Left lung (tissue), 10 donors: ENCODE data around the gene TSPAN7. TPM values are rescaled to one million over a fixed set of nuclear protein-coding genes. Genes with fewer than 3 reads are reported as not detected.

Experiments
- ATAC-seq: fragments of 200-7000 bp; cut with Tn5 transposase; one replicate; pipeline ENCODE4 v1.9.1; 2020; ENCODE audit warnings: moderate library complexity
- DNase-seq, 4 donors: peaks; one replicate each; pipeline ENCODE4 v3.0.0-alpha.2; 2013 to 2020
- H3K27ac ChIP-seq, 2 donors: fragments of 200-600 bp; sonication (generic) in 1 of 2; one replicate each; pipeline versions ENCODE4 v1.5.0 to v1.8.0; 2020 to 2021
- H3K27me3 ChIP-seq, 2 donors: fragments of 200-600 bp; sonication (generic) in 1 of 2; one replicate each; pipeline versions ENCODE4 v1.5.0 to v1.8.0; 2020 to 2021
- H3K36me3 ChIP-seq, 2 donors: fragments of 200-600 bp; sonication (generic) in 1 of 2; one replicate each; pipeline versions ENCODE4 v1.5.0 to v1.8.0; 2020 to 2021
- H3K4me1 ChIP-seq, 2 donors: fragments of 200-600 bp; one replicate each; pipeline ENCODE4 v1.8.0; 2021
- H3K4me3 ChIP-seq, 2 donors: fragments of 200-600 bp; sonication (generic) in 1 of 2; one replicate each; pipeline versions ENCODE4 v1.5.0 to v1.8.0; 2020 to 2021; ENCODE audit warnings: mild to moderate bottlenecking in 1 of 2
- H3K9me3 ChIP-seq, 2 donors: fragments of 200-600 bp; sonication (generic) in 1 of 2; one replicate each; pipeline versions ENCODE4 v1.5.0 to v1.8.0; 2020 to 2021
- intact Hi-C, 2 donors: fragments of 100-400 bp; cut with DNase I; formaldehyde crosslinking; loops; one replicate each; pipeline versions ENCODE4 v1.11.2 to v1.14.2; 2022
- polyA plus RNA-seq, 6 donors: library from polyadenylated mRNA; unstranded; fragments of 120-200 nt; gene quantifications; one replicate each; pipeline ENCODE4 v1.2.1, GENCODE V29; 2013; ENCODE audit not compliant: insufficient read length in 6 of 6
- total RNA-seq, 2 donors: library from RNA; stranded (reverse); fragmentation: NEBNext Ultra II Directional; extraction: Animal tissue kit (Norgen Biotek cat#: 25700); gene quantifications; one replicate each; pipeline ENCODE4 v1.2.1, GENCODE V29; 2021
- TF ChIP-seq, protein P1 (sequence below), 2 donors: fragments of 200-600 bp; sonication (generic) in 1 of 2; IDR thresholded peaks; one replicate each; pipeline versions ENCODE4 v1.5.0 to v1.8.0; 2021; ENCODE audit warnings: antibody characterized with exemption in 2 of 2
- donor health status: DM: no; HTN: yes; CAD: no.
- donor health status: DM: no; HTN: no; CAD: no.

The TSPAN7 gene
- total and polyA plus RNA-seq, 8 donors = 33.8 to 52.3 (median 45.9) TPM

DNA sequence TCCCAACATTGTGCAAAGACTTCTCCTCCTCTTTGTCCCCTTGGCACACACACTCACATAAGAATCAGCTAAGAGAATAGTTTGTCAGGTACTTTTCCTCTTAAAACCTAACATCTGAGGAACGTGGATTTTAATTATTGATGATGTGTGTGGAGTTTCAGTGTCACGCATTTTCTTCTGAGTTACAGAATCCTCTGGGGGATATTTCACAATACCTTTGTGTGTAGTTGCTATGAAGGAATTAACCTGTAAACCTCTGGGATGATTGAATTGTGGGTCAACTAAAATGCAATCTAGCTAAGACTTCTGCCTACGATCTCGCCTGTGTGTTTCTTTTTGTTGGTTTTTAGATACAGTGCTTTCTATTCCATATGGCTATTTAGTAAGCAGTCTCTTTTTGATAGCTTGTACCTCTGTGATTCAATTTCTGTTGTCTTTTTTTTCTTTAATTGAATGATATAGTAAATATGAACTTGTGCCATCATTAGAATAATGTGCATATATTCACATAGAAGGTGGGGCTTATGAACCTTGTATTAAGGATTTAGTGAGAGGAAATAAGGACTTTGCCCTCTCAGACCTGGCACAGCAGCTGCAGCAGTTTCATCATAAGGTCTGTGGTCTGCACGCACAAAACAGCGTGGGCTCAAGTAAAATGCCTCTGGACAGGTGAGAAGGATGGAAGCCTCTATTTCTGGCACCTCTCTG is 99.2 kb downstream of the TSPAN7 start:
- H3K36me3 ChIP-seq = no peaks in the 10 kb centered on the region
- TF ChIP-seq, protein P1, sequence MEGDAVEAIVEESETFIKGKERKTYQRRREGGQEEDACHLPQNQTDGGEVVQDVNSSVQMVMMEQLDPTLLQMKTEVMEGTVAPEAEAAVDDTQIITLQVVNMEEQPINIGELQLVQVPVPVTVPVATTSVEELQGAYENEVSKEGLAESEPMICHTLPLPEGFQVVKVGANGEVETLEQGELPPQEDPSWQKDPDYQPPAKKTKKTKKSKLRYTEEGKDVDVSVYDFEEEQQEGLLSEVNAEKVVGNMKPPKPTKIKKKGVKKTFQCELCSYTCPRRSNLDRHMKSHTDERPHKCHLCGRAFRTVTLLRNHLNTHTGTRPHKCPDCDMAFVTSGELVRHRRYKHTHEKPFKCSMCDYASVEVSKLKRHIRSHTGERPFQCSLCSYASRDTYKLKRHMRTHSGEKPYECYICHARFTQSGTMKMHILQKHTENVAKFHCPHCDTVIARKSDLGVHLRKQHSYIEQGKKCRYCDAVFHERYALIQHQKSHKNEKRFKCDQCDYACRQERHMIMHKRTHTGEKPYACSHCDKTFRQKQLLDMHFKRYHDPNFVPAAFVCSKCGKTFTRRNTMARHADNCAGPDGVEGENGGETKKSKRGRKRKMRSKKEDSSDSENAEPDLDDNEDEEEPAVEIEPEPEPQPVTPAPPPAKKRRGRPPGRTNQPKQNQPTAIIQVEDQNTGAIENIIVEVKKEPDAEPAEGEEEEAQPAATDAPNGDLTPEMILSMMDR (IDR thresholded peaks at IDR 0.05) = no peak
- no peaks in the 10 kb centered on the region for H3K4me1 ChIP-seq
- intact Hi-C loops = no loop called here
- H3K27ac ChIP-seq = no peak overlapping the region
- no peaks in the 10 kb centered on the region for H3K9me3 ChIP-seq
- H3K27me3 ChIP-seq = no peaks in the 10 kb centered on the region
- DNase-seq (no peak), ATAC-seq (no peak)
- no peak overlapping the region for H3K4me3 ChIP-seq

DNA sequence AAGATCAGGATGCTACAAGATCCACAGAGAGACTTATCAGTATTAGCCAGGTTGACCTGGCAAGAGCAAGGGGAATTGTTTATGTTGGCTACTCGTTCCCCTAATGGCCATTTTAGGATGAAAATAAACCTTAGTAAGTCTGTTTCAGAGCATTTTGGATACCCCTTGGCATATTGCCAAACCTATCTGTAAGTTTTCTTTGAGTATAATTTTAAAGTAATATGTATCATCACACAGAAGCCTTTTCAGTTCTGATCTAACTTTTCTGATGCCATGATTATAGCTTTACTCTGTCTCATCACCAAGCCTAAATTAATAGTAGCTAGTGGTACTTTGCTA is 99.7 kb downstream of the TSPAN7 start:
- Histone ChIP-seq H3K36me3 (no peaks in the 10 kb centered on the region), H3K9me3 (no peaks in the 10 kb centered on the region), H3K4me3 (no peak overlapping the region), H3K27ac (no peak overlapping the region), H3K27me3 (no peaks in the 10 kb centered on the region), H3K4me1 (no peaks in the 10 kb centered on the region)
- no peak for ATAC-seq
- TF ChIP-seq, protein P1 (IDR thresholded peaks at IDR 0.05) = no peak
- no peak for DNase-seq
- intact Hi-C loops = no loop called here

DNA sequence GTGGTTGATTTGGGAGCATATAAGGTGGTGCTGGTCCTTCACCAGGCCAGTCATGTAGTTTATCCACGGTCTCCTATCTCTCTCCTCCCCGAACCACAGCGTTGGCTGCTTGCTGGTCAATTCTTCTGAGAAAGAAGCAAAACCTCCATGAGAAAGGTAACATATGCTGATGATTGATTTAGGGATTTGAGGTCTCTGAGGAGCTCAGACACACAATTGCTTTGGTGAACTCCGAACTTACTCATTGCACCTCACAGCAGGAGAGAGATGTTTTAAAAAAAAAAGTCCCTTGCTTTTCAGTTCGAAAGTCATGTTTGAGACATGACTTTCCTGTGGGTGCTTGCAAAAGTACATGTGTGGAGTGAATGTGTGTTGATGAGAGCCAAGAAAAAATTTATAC is 100.2 kb downstream of the TSPAN7 start:
- Histone ChIP-seq H3K27me3 (no peaks in the 10 kb centered on the region), H3K27ac (no peak overlapping the region), H3K36me3 (no peaks in the 10 kb centered on the region), H3K4me1 (no peaks in the 10 kb centered on the region), H3K9me3 (no peaks in the 10 kb centered on the region), H3K4me3 (no peak overlapping the region)
- ATAC-seq (no peak), DNase-seq (no peak)
- TF ChIP-seq, protein P1 (IDR thresholded peaks at IDR 0.05) = no peak
- intact Hi-C loops = no loop called here

DNA sequence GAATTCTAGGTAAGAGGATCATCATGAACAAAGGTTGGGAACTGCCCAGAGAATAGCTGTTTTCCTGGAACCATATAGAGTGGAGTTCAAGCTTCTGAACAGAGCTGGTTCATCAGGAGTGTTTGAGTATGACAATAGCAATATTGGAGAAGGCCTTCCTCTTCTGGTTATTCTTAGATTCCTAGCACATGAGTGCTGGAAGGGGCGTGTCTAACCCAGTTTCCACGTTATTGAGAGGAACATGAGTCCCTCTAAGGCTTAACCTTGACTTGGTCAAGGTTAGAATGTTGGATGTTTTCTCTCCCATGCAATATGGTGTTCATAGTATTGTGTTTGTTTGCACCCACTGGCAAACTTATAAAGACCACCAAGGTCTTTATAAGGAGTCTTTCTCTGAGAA is 101.3 kb downstream of the TSPAN7 start:
- H3K36me3 ChIP-seq = no peaks in the 10 kb centered on the region
- H3K4me3 ChIP-seq = no peak overlapping the region
- DNase-seq (no peak), ATAC-seq (no peak)
- no peaks in the 10 kb centered on the region for H3K27me3 ChIP-seq
- intact Hi-C loops = no loop called here
- TF ChIP-seq, protein P1 (IDR thresholded peaks at IDR 0.05) = no peak
- no peaks in the 10 kb centered on the region for H3K4me1 ChIP-seq
- H3K27ac ChIP-seq = no peak overlapping the region
- no peaks in the 10 kb centered on the region for H3K9me3 ChIP-seq

DNA sequence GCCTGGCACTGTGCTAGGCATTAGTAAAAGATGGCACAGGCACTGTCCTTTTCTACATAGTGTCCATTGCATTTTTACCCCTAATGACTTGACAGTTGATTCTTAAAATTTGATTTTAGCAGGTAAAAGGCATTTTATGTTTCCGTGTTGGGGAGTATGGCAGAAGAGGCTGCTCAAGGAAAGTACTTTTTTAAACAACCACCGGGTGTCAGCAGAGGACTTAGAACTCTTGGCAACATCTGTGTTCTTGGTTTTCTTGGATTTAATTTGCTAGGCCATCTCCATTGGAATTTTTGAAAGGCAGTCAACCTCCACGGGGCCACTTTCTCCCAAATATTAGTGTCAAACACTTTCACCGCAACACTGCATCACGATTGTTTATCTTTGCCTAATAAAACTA is 102.9 kb downstream of the TSPAN7 start:
- H3K4me1 ChIP-seq = no peaks in the 10 kb centered on the region
- H3K27me3 ChIP-seq = no peaks in the 10 kb centered on the region
- ATAC-seq (peak; percentile 72), DNase-seq (peak in 2 of 4 donors; percentile 27 to 53)
- H3K27ac ChIP-seq = no peak overlapping the region
- TF ChIP-seq, protein P1 (IDR thresholded peaks at IDR 0.05) = peak in 1 of 2 donors; percentile 39
- H3K4me3 ChIP-seq = no peak overlapping the region
- no peaks in the 10 kb centered on the region for H3K9me3 ChIP-seq
- intact Hi-C loops = no loop called here
- no peaks in the 10 kb centered on the region for H3K36me3 ChIP-seq
